HG03565 (cell line): Measurements from ENCODE around the gene UNC80.
"Not testable (repeated sequence)": the region's sequence is repeated elsewhere in the genome, so short reads cannot be mapped to it uniquely, and the experiment has no call there.

Source experiments
- ATAC-seq: cut with Tn5 transposase; IDR thresholded peaks from one replicate; pipeline ENCODE4 v1.9.1; 2021; ENCODE audit warnings: mild to moderate bottlenecking, moderate library complexity; ENCODE audit not compliant: unreplicated experiment

Gene UNC80

GRCh38 chr2:209771474-209772289 lies at the start of gene UNC80:
TSS of gene UNC80 (plus strand) at chr2:209771832. CDS start at chr2:209772073, 241 bp downstream.
- ATAC-seq: no peak

DNA sequence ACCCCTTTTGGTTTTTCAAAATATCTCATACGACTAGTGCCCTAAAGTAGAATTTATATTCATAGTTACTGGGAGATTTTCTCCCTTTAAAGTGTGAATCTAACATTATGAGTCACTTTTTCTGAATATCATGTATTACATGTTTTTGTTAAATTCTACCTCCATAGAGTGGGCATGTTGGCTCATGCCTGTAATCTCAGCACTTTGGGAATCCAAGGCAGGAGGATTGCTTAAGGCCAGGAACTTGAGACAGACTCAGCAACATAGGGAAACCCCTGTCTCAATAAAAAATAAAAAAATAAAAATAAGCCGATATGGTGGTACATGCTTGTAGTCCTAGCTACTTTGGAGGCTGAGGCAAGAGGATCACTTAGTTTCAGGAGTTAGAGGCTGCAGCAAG lies 45.3 kb upstream of the UNC80 start:
- ATAC-seq: no peak

DNA sequence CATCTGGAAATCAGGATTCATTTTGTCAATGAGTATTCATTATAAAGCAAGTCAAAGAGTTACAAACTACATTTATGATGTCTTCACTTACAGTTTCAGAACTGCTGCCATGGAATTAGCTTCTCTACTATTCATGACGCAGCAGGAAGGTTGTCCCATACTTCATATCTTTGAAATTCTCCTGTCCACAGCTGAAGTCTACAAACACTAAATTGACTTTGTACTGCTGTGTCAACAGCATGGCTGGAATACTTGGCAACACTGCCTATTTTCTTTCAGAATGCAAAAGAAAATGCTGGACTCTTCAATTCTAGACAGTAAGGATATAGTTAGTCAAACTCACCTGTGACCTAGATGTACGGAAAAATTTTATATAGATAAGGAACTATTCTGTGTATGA lies 44.6 kb upstream of the UNC80 start:
- no peak for ATAC-seq

- ATAC-seq: no peak
These were observed 36.8 kb upstream of the UNC80 start for GRCh38 chr2:209734805-209735204.

- no peak for ATAC-seq
These were observed 29.7 kb upstream of the UNC80 start for GRCh38 chr2:209741953-209742352.

DNA sequence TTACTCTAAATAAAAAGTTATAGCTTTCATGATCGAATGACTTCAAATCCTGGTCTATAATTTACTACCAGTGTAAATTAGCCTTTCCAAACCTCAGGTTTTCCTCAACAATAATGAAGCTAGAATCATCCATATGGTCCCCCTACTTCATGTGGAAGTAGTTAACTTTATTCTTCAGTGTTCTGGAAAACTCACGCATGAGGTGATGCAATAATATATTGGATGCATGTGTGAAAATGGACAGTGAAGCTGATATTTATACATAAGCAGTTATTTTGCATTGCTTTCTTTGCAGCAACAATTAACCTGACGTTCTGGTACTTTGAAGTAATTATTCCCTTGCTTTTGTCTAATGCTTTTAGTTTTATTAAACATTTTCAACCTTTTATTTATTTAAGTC lies 18.6 kb upstream of the UNC80 start:
- no peak for ATAC-seq

GRCh38 chr2:209757163-209757562 lies 14.5 kb upstream of the UNC80 start:
- ATAC-seq: no peak

GRCh38 chr2:209761566-209761965 lies 10.1 kb upstream of the UNC80 start:
- no peak for ATAC-seq

- no peak for ATAC-seq
These were observed 9.1 kb upstream of the UNC80 start for GRCh38 chr2:209762563-209762962.

- ATAC-seq: no peak
These were observed 8.5 kb upstream of the UNC80 start for GRCh38 chr2:209763106-209763505.

DNA sequence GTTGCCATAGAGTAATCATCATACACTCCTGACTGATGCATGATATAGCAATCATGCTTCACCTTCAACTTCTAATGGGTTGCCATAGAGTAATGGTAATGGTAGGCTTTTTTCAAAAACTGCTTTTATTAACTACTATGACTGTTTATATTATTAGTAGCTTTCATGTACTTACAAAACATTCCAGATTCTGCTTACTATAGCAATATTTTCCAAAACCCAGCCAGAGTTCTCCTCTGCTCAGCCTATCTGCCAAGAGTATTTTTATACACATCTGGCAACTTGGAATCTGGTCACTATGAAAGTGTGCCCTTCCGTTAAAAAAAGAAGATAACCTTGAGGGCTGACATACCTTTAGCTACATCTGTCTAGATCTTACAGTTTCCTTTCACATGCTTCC lies 5.0 kb upstream of the UNC80 start:
- no peak for ATAC-seq

DNA sequence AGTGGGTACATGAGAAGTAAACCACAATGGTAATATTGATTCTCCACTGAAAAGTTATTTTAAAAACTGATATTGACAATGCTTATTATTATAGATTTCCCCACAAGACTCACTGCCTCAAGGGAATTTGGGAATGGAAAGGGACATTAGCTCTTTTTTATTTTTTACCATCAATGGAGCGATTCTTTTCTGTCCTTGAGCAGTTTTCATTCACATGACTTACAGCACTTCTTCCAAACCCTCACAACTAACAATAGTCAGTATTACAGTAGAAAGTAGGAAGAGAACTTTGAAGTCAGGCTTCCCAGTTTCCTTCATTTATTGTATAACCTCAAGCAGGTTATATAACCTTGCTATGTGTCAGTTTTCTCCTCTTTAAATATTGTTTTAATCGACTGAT lies 4.3 kb upstream of the UNC80 start:
- ATAC-seq: no peak

GRCh38 chr2:209768557-209768956 lies 3.1 kb upstream of the UNC80 start:
- no peak for ATAC-seq

DNA sequence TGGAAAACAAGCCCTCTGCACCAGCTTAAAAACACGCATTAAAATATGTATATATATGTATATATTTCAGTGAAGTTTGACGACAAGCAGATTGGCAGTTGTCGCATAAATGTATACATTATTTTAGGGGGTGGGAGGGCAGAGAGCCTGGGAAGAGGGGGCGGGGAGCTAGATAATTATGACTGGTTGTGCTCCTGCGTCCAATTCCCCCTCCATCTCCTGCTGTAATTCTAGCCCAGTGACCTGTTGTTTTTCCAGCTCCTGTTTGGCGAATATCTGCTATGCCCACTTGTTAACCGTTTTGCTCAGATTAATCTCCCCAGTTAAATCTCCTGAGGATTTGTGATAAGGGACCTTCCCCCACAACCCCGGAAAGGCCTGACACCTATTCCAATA lies 656 bp downstream of the UNC80 start:
- no peak for ATAC-seq

GRCh38 chr2:209773377-209773776 lies 1.7 kb downstream of the UNC80 start:
- no peak for ATAC-seq

DNA sequence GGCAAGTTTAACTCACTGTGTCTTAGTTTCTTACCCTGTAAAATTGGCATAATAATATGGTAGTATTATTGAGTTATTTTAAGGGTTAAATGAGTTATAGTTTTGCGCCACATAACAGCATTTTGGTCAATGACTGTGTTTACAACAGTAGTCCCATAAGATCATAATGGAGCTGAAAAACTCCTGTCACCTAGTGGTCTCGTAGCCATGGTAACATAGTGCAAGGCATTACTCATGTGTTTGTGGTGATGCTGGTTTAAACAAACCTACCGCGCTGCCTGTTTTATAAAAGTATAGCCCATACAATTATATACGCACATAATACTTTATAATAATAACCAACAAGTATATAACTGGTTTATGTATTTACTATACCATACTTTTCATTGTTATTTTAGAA lies 15.8 kb downstream of the UNC80 start:
- no peak for ATAC-seq

DNA sequence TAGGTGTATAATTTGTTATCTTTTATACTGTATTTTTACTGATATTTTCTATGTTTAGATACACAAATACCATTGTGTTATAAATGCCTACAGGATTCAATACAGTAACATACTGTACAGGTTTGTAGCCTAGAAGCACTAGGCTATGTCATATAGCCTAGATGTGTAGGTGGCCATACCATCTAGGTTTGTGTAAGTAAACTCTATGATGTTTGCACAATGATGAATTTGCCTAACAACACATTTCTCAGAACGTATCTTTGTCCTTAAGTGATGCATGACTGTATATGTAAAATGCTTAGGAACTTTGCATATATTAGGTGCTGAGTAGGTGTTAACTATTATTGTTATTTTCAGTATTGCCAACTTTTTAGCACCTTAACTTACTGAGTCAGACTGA lies 17.3 kb downstream of the UNC80 start:
- no peak for ATAC-seq

- no peak for ATAC-seq
These were observed 18.6 kb downstream of the UNC80 start for GRCh38 chr2:209790066-209790728.

GRCh38 chr2:209791151-209791550 lies 19.5 kb downstream of the UNC80 start:
- no peak for ATAC-seq

GRCh38 chr2:209795425-209795824 lies 23.8 kb downstream of the UNC80 start:
- not testable (repeated sequence) for ATAC-seq

DNA sequence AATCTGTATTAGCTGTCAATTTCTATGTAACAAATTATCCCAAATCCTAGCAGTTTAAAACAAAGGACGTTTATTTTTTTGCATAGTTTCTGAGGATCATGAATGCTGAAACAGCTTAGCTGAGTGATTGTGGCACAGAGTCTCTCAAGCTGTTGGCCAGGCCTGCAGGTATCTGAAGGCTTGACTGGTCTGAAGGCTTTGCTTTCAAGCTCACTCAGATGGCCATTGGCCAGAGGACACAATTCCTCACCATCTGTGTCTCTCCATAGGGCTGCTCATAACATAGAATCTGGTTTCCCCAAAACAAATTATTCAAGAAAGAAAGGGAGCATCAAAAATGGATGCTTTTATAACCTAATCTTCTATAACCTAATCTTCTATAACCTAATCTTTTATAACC lies 33.7 kb downstream of the UNC80 start:
- no peak for ATAC-seq

DNA sequence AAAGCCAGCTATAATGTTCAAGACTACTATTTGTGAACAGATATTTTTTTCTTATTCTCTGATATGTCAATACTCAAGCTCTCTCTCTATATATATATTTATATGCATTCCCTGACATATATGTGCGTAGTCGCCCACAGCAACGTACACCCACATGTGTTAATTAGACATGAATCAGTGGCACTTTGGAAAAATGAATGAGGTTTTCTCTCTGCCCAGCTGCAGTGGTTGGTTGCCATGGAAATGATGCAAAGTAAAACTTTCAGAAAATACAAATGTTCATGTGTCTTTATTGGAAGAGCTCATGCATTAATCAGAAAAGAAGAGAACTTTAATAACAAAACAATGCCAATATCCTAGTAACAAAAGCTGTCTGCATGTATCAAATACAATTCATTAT lies 34.7 kb downstream of the UNC80 start:
- no peak for ATAC-seq

DNA sequence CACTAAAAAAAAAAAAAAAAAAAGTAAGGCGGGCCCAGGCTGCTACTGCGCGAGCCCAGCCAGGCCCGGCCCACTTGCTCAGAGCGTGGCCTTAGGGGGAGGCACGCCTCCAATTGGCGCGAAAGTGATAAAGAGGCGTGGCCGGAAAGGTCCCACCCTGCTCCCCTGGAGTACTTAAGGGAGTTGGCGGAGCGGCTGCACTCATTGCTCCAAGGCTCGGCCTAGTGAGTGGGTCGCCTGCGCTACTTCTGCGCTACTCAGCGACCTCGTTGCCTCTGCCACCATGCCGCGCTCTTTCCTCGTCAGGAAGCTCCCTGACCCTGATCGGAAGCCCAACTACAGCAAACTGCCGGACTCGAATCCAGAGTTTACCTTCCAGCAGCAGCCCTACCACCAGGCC lies 36.9 kb downstream of the UNC80 start:
- no peak for ATAC-seq
